Heart left ventricle (tissue), 16 donors: ENCODE measurements around the gene ZFP36L1. TPM values are rescaled to one million over a fixed set of nuclear protein-coding genes. Genes with fewer than 3 reads are reported as not detected.

Experiments
- ATAC-seq, 4 donors: fragments of 200-7000 bp; cut with Tn5 transposase; one replicate each; pipeline ENCODE4 v1.9.1; 2020 to 2022; ENCODE audit warnings: moderate library complexity in 4 of 4, mild to moderate bottlenecking in 3 of 4, moderate number of reproducible peaks in 1 of 4
- DNase-seq, 5 donors: peaks; one replicate each; pipeline ENCODE4 v3.0.0-alpha.2; 2020
- H3K27ac ChIP-seq, 12 donors: fragments of 200-600 bp; sonication (generic) in 4 of 12; one replicate each; pipeline versions ENCODE4 v1.5.0 to v1.8.0; 2016 to 2022; ENCODE audit warnings: mild to moderate bottlenecking in 2 of 12
- H3K27me3 ChIP-seq, 9 donors: fragments of 200-600 bp; sonication (generic) in 2 of 9; one replicate each; pipeline versions ENCODE4 v1.5.1 to v1.8.0; 2016 to 2022; ENCODE audit warnings: mild to moderate bottlenecking in 3 of 9
- H3K36me3 ChIP-seq, 9 donors: fragments of 200-600 bp; sonication (generic) in 2 of 9; one replicate each; pipeline versions ENCODE4 v1.5.0 to v1.8.0; 2018 to 2022; ENCODE audit warnings: mild to moderate bottlenecking in 2 of 9
- H3K4me1 ChIP-seq, 12 donors: fragments of 200-600 bp; sonication (generic) in 4 of 12; one replicate each; pipeline versions ENCODE4 v1.5.0 to v1.8.0; 2016 to 2022; ENCODE audit warnings: mild to moderate bottlenecking in 3 of 12
- H3K4me3 ChIP-seq, 12 donors: fragments of 200-600 bp; sonication (generic) in 4 of 12; one replicate each; pipeline versions ENCODE4 v1.5.0 to v1.8.0; 2017 to 2022; ENCODE audit warnings: mild to moderate bottlenecking in 9 of 12, moderate library complexity in 4 of 12
- H3K9me3 ChIP-seq, 12 donors: fragments of 200-600 bp; sonication (generic) in 4 of 12; one replicate each; pipeline versions ENCODE4 v1.5.0 to v1.8.0; 2016 to 2022; ENCODE audit warnings: mild to moderate bottlenecking in 1 of 12
- CTCF ChIP-seq, 12 donors: fragments of 200-600 bp; sonication (generic) in 4 of 12; IDR thresholded peaks; one replicate each; pipeline versions ENCODE4 v1.5.0 to v1.8.0; 2018 to 2022; ENCODE audit warnings: antibody characterized with exemption in 12 of 12, mild to moderate bottlenecking in 5 of 12
- POLR2A ChIP-seq, 2 donors: fragments of 450-650 bp; IDR thresholded peaks; one replicate each; pipeline ENCODE4 v1.6.1; 2017; ENCODE audit warnings: antibody characterized with exemption in 2 of 2, mild to moderate bottlenecking in 2 of 2, moderate library complexity in 2 of 2
- WGBS, 4 donors: extraction: QIAGEN DNeasy Blood & Tissue Kit in 2 of 4; methylation state at CpG; one replicate each; pipeline versions ENCODE4 v1.1.5 to v1.1.7; 2013 to 2018; 5-methylcytosine and 5-hydroxymethylcytosine counted together
- intact Hi-C, 10 donors: fragments of 100-400 bp; cut with DNase I; formaldehyde crosslinking; loops; one replicate each; pipeline versions ENCODE4 v1.11.1 to v1.14.2; 2022
- polyA plus RNA-seq, 2 donors: library from polyadenylated mRNA; stranded (reverse); fragments of 200-250 nt; gene quantifications; one replicate each; pipeline ENCODE4 v1.2.3, GENCODE V29; 2013
- total RNA-seq, 9 donors: library from RNA; depleted of rRNA in 2 of 9; stranded (reverse); fragments of >200 nt in 2 of 9; fragmentation: NEBNext Ultra II Directional in 3 of 9; extraction: Animal tissue kit (Norgen Biotek cat#: 25700) in 3 of 9; gene quantifications; one replicate each; pipeline versions ENCODE4 v1.1.0 to v1.2.4, GENCODE V29; 2016 to 2023
- donor health status: ischemic (EF 13 %, LVEDD 7.1; RV severe dilation, severe dysfunction).
- donor health status: healthy with polysubstance abuse.
- donor health status: DM: no; HTN: yes; CAD: no.
- donor health status: DM: no; HTN: no; CAD: no.
- donor health status: ischemic (EF 25% LVEDD 6.9; RV normal size, moderate dysfunction).
- donor health status: ischemic (EF 25% LVEDD 5.7; RV mildly dilated, moderate dysfunction).
- donor health status: healthy.
- donor health status: DM: yes; HTN: yes; CAD: no.
- donor health status: ischemic (EF 35%, LVEDD 5.7; RV mildly dilated, moderate dysfunction).
- donor health status: nonischemic (EF 11% LVEDD 7.7; RV severe dilation, severe dysfunction).
- donor health status: DM: yes; HTN: yes; CAD: no.
- donor health status: PGD.
- donor health status: ischemic (EF 29% LVEDD 5.4; RV normal size, mild dysfunction).
- donor health status: nonischemic (EF 23%, LVEDD 6.1; RV moderate dilation, normal function).

ZFP36L1 gene
- total and polyA plus RNA-seq, 11 donors = 21.2 to 183 (median 68.9) TPM

DNA sequence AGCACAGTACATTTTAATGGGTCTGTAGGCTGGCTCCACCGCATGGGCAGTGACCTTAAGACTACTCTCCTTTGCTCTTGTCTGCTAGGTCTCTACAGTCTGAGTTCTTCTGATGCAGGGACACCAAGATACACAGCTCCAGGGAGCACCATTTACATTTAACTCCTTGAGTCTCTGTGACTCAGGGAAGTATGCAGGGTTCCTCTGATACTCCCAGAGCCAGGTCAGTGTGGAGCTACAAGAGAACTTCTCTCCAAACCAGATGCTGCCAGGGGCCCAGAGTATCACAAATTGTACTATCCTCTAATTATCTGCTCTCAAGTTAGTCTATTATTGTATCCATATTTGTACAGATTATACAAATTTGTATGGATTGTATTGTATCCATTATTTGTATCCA, 15.2 kb downstream of the ZFP36L1 start:
- H3K27ac ChIP-seq = no peak overlapping the region
- WGBS, 4 donors = 96 to 100% (median 97%) methylated on average over 1 of the region's 1 CpG

GRCh38 chr14:68775614-68776126, 17.2 kb downstream of the ZFP36L1 start:
- TF ChIP-seq POLR2A (IDR thresholded peaks at IDR 0.05) = no peak
- peak in 2 of 12 donors; percentile 11 to 17 for TF ChIP-seq CTCF (IDR thresholded peaks at IDR 0.05)
- Histone ChIP-seq H3K36me3 (no peaks in the 10 kb centered on the region), H3K4me1 (peaks cover 0 to 65% (median 38%) of the 10 kb centered on the region in 12 donors), H3K27ac (no peak overlapping the region), H3K27me3 (no peaks in the 10 kb centered on the region), H3K4me3 (no peak overlapping the region), H3K9me3 (peaks cover 0 to 13% (median 4%) of the 10 kb centered on the region in 12 donors)
- DNase-seq (peak in 2 of 5 donors; percentile 16 to 19), ATAC-seq (no peak)
- WGBS, 4 donors = 87 to 89% (median 88%) methylated on average over 6 of the region's 6 CpGs
- intact Hi-C loops = loop anchor here in 3 of 10 donors (5.0 to 10.0 kb wide), 3 partner anchors 43 to 401 kb away; no protein-coding TSS in a partner anchor

More for the DNA sequence above, 15.2 kb downstream of the ZFP36L1 start:
- DNase-seq (no peak), ATAC-seq (no peak)
- Histone ChIP-seq H3K27me3 (no peaks in the 10 kb centered on the region), H3K4me3 (no peak overlapping the region), H3K9me3 (peaks cover 0 to 13% (median 4%) of the 10 kb centered on the region in 12 donors), H3K36me3 (no peaks in the 10 kb centered on the region), H3K4me1 (peaks cover 0 to 66% (median 36%) of the 10 kb centered on the region in 12 donors)
- intact Hi-C loops = loop anchor here in 3 of 10 donors (5.0 to 10.0 kb wide), 3 partner anchors 45 to 403 kb away; no protein-coding TSS in a partner anchor
- TF ChIP-seq CTCF (IDR thresholded peaks at IDR 0.05) = no peak
- TF ChIP-seq POLR2A (IDR thresholded peaks at IDR 0.05) = no peak

- TF ChIP-seq POLR2A (IDR thresholded peaks at IDR 0.05) (no peak), CTCF (IDR thresholded peaks at IDR 0.05) (no peak)
- Histone ChIP-seq H3K27ac (peak overlapping the region in 2 of 12 donors; percentile 18 to 19), H3K36me3 (no peaks in the 10 kb centered on the region), H3K4me1 (peaks cover 0 to 62% (median 31%) of the 10 kb centered on the region in 12 donors), H3K27me3 (no peaks in the 10 kb centered on the region), H3K4me3 (no peak overlapping the region), H3K9me3 (peaks cover 0 to 13% (median 4%) of the 10 kb centered on the region in 12 donors)
- intact Hi-C loops = loop anchor here in 3 of 10 donors (5.0 to 10.0 kb wide), 3 partner anchors 43 to 400 kb away; no protein-coding TSS in a partner anchor
- ATAC-seq (peak in 1 of 4 donors; percentile 12), DNase-seq (peak in 2 of 5 donors; percentile 10 to 17)
- WGBS, 4 donors = 93 to 98% (median 94%) methylated on average over 4 of the region's 4 CpGs
Observed at GRCh38 chr14:68774771-68775613, 17.9 kb downstream of the ZFP36L1 start.
